Breast epithelium (tissue), 4 donors: ENCODE results near the gene PYROXD2. TPM values are rescaled to one million over a fixed set of nuclear protein-coding genes. Genes with fewer than 3 reads are reported as not detected.
"Not testable (repeated sequence)": the region's sequence is repeated elsewhere in the genome, so short reads cannot be mapped to it uniquely, and the experiment has no call there.

Source experiments
- DNase-seq, 2 donors: peaks; one replicate each; pipeline ENCODE4 v3.0.0-alpha.2; 2019; ENCODE audit warnings: low spot score in 2 of 2
- H3K27ac ChIP-seq, 2 donors: fragments of 200-600 bp; sonication (generic) in 1 of 2; one replicate each; pipeline ENCODE4 v1.5.1; 2016 to 2019; ENCODE audit warnings: mild to moderate bottlenecking in 1 of 2
- H3K27me3 ChIP-seq, 2 donors: fragments of 200-600 bp; sonication (generic) in 1 of 2; one replicate each; pipeline versions ENCODE4 v1.5.1 to v1.6.0; 2017 to 2019; ENCODE audit warnings: control low read depth in 1 of 2, mild to moderate bottlenecking in 1 of 2
- H3K36me3 ChIP-seq: fragments of 200-600 bp; one replicate; pipeline ENCODE4 v1.5.1; 2019
- H3K4me1 ChIP-seq, 2 donors: fragments of 200-600 bp; sonication (generic); one replicate each; pipeline ENCODE4 v1.5.1; 2016 to 2019; ENCODE audit warnings: control low read depth in 1 of 2
- H3K4me3 ChIP-seq, 3 donors: fragments of 200-600 bp; sonication (generic); 1 replicate in 2 of 3; 2 replicates in 1 of 3; pipeline ENCODE4 v1.5.1; 2016 to 2019; ENCODE audit warnings: mild to moderate bottlenecking in 3 of 3, moderate library complexity in 2 of 3
- H3K9me3 ChIP-seq, 2 donors: fragments of 200-600 bp; sonication (generic) in 1 of 2; one replicate each; pipeline ENCODE4 v1.5.1; 2016 to 2019; ENCODE audit warnings: control low read depth in 1 of 2
- CTCF ChIP-seq, 3 donors: fragments of 450-650 bp; IDR thresholded peaks; one replicate each; pipeline ENCODE4 v1.5.1; 2016 to 2017; ENCODE audit warnings: antibody characterized with exemption in 3 of 3, mild to moderate bottlenecking in 3 of 3, moderate library complexity in 3 of 3
- POLR2A ChIP-seq: fragments of 450-650 bp; IDR thresholded peaks from one replicate; pipeline ENCODE4 v1.6.1; 2016; ENCODE audit warnings: antibody characterized with exemption, mild to moderate bottlenecking, moderate library complexity
- POLR2AphosphoS5 ChIP-seq, 3 donors: sonication (generic); formaldehyde crosslinking; IDR thresholded peaks; one replicate each; pipeline ENCODE4 v1.6.1; 2017; ENCODE audit warnings: antibody characterized with exemption in 3 of 3
- intact Hi-C: fragments of 100-400 bp; cut with DNase I; formaldehyde crosslinking; loops from one replicate; pipeline ENCODE4 v1.15.1; 2023; ENCODE audit warnings: low total_unique reads
- total RNA-seq, 3 donors: library from RNA; depleted of rRNA; stranded (reverse); fragments of >200 nt; gene quantifications; one replicate each; pipeline ENCODE4 v1.1.0, GENCODE V29; 2016

PYROXD2 gene
- total RNA-seq, 3 donors from 2014 or later = 13.2 to 20.0 (median 17.4) TPM

DNA sequence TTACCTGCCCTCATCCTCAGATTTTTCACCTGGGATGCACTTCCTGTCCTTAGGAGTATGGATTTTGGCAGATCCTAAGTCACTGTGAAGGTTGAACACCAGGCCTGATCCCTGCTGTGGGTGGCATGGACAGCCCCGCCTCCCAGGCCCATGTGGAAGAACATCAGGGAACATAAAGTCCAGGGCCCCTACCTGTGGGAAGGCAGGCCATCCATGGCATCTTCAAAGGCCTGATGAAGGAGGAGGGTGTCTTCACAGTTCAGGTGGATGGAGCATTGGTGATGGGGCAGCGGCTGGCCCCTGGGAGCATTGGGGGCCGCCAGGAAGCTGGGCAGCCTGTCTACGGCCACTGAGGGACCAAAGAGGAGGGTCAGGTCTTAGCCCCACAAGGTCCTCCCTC, 24.6 kb downstream of the PYROXD2 start:
- no peak for TF ChIP-seq POLR2AphosphoS5 (IDR thresholded peaks at IDR 0.05)
- no peak for TF ChIP-seq CTCF (IDR thresholded peaks at IDR 0.05)
- TF ChIP-seq POLR2A = no peak
- Histone ChIP-seq H3K36me3 (no peaks in the 10 kb centered on the region), H3K27ac (no peak overlapping the region), H3K9me3 (no peaks in the 10 kb centered on the region), H3K27me3 (no peaks in the 10 kb centered on the region), H3K4me3 (no peak overlapping the region), H3K4me1 (no peaks in the 10 kb centered on the region)
- intact Hi-C loops = no loop called here
- DNase-seq = no peak

GRCh38 chr10:98389398-98389797, 25.6 kb downstream of the PYROXD2 start:
- no peak for TF ChIP-seq POLR2AphosphoS5 (IDR thresholded peaks at IDR 0.05)
- no peak for TF ChIP-seq POLR2A
- no peak for TF ChIP-seq CTCF (IDR thresholded peaks at IDR 0.05)
- Histone ChIP-seq H3K4me3 (no peak overlapping the region), H3K9me3 (no peaks in the 10 kb centered on the region), H3K4me1 (no peaks in the 10 kb centered on the region), H3K27me3 (no peaks in the 10 kb centered on the region), H3K36me3 (no peaks in the 10 kb centered on the region), H3K27ac (no peak overlapping the region)
- intact Hi-C loops = no loop called here
- no peak for DNase-seq

GRCh38 chr10:98388101-98388655, 26.8 kb downstream of the PYROXD2 start:
- Histone ChIP-seq H3K27ac (no peak overlapping the region), H3K4me3 (no peak overlapping the region), H3K9me3 (no peaks in the 10 kb centered on the region), H3K4me1 (no peaks in the 10 kb centered on the region), H3K27me3 (no peaks in the 10 kb centered on the region), H3K36me3 (no peaks in the 10 kb centered on the region)
- TF ChIP-seq POLR2AphosphoS5 (IDR thresholded peaks at IDR 0.05) (no peak), CTCF (IDR thresholded peaks at IDR 0.05) (no peak), POLR2A (no peak)
- intact Hi-C loops = no loop called here
- no peak for DNase-seq

DNA sequence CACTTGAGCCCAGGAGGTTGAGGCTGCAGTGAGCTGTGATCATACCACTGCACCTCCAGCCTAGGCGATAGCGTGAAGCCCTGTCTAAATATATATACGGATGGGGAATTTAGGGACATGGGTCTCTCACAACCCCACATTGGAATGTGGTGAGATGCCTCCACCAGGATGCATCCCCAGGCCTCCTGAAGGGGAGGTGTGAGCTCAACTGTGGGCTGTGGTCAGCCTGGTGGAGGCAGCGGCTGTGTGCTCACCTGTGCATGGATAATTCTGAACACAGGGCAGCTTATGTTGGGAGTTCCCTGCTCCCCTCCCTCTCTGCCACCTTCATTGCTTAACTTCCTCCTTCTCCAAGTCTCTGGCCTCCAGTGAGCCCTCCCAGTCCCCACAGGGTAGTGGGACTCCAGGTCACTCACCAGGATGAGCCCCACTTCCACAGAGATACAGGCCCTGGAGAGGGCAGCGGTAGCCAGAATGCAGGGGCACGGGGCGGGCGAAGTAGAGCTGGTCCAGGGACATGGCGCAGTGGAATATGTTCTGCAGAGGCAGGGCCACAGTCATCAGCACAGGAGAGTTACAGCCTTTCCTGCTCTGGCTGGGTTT, 30.4 kb downstream of the PYROXD2 start:
- DNase-seq = no peak
- Histone ChIP-seq H3K27ac (no peak overlapping the region), H3K4me3 (no peak overlapping the region), H3K4me1 (no peaks in the 10 kb centered on the region), H3K27me3 (no peaks in the 10 kb centered on the region), H3K36me3 (no peaks in the 10 kb centered on the region), H3K9me3 (no peaks in the 10 kb centered on the region)
- TF ChIP-seq CTCF (IDR thresholded peaks at IDR 0.05) (no peak), POLR2AphosphoS5 (IDR thresholded peaks at IDR 0.05) (no peak), POLR2A (no peak)
- intact Hi-C loops = no loop called here

- no peak overlapping the region for H3K27ac ChIP-seq
- intact Hi-C loops = no loop called here
Observed at GRCh38 chr10:98383869-98384268, 31.1 kb downstream of the PYROXD2 start.

GRCh38 chr10:98383134-98383667, 31.8 kb downstream of the PYROXD2 start:
- H3K27me3 ChIP-seq, H3K4me1 ChIP-seq, H3K4me3 ChIP-seq, intact Hi-C loops, H3K9me3 ChIP-seq, DNase-seq, H3K27ac ChIP-seq, H3K36me3 ChIP-seq: not testable (repeated sequence)

More at GRCh38 chr10:98383869-98384268, 31.1 kb downstream of the PYROXD2 start:
- no peaks in the 10 kb centered on the region for H3K27me3 ChIP-seq
- H3K9me3 ChIP-seq = no peaks in the 10 kb centered on the region
- no peak for DNase-seq
- H3K36me3 ChIP-seq = no peaks in the 10 kb centered on the region
- H3K4me1 ChIP-seq = no peaks in the 10 kb centered on the region
- TF ChIP-seq CTCF (IDR thresholded peaks at IDR 0.05) (no peak), POLR2A (no peak), POLR2AphosphoS5 (IDR thresholded peaks at IDR 0.05) (no peak)
- no peak overlapping the region for H3K4me3 ChIP-seq
